Kidney (tissue), 14 donors: Measurements from ENCODE around the gene KRTAP9-3. TPM values are rescaled to one million over a fixed set of nuclear protein-coding genes. Genes with fewer than 3 reads are reported as not detected.

Source experiments
- DNase-seq, 5 donors: peaks; one replicate each; pipeline ENCODE4 v3.0.0-alpha.2; 2013 to 2020
- FAIRE-seq: peaks from 2 replicates; lab custom pipeline; 2012; peaks lifted over from hg19 to GRCh38; lab: Jason Lieb, UNC
- H3K27ac ChIP-seq, 2 donors: one replicate each; pipeline ENCODE4 v1.7.0; 2013; ENCODE audit warnings: low read depth in 2 of 2, low read length in 2 of 2, inconsistent platforms in 1 of 2
- H3K27me3 ChIP-seq: one replicate; pipeline ENCODE4 v1.7.1; 2013; ENCODE audit warnings: low read length, inconsistent platforms; ENCODE audit not compliant: control insufficient read depth, insufficient read depth
- H3K36me3 ChIP-seq, 3 donors: one replicate each; pipeline versions ENCODE4 v1.7.0 to v1.7.1; 2013; ENCODE audit warnings: low read length in 3 of 3, control low read depth in 1 of 3, inconsistent platforms in 1 of 3; ENCODE audit not compliant: insufficient read depth in 3 of 3, control insufficient read depth in 2 of 3
- H3K4me1 ChIP-seq, 3 donors: one replicate each; pipeline versions ENCODE4 v1.7.0 to v1.7.1; 2013; ENCODE audit warnings: low read length in 3 of 3, inconsistent platforms in 1 of 3, low read depth in 1 of 3; ENCODE audit not compliant: control insufficient read depth in 2 of 3, insufficient read depth in 2 of 3
- H3K4me3 ChIP-seq, 3 donors: one replicate each; pipeline versions ENCODE4 v1.7.0 to v1.8.1; 2013; ENCODE audit warnings: low read length in 3 of 3, control low read depth in 1 of 3, inconsistent platforms in 1 of 3
- H3K9ac ChIP-seq, 3 donors: one replicate each; pipeline versions ENCODE4 v1.7.0 to v1.7.1; 2013; ENCODE audit warnings: low read length in 3 of 3, control low read depth in 1 of 3, inconsistent platforms in 1 of 3
- H3K9me3 ChIP-seq, 3 donors: one replicate each; pipeline versions ENCODE4 v1.7.0 to v1.7.1; 2013; ENCODE audit warnings: low read length in 3 of 3, control low read depth in 1 of 3, inconsistent platforms in 1 of 3; ENCODE audit not compliant: control insufficient read depth in 2 of 3, insufficient read depth in 1 of 3
- CTCF ChIP-seq: IDR thresholded peaks from 3 replicates; pipeline ENCODE4 v1.5.1; 2012; ENCODE audit warnings: mild to moderate bottlenecking, moderate library complexity, borderline replicate concordance; ENCODE audit not compliant: insufficient read depth; ENCODE audit errors: extremely low read depth
- intact Hi-C: fragments of 100-400 bp; cut with DNase I; formaldehyde crosslinking; loops from one replicate; pipeline ENCODE4 v1.11.1; 2022
- polyA plus RNA-seq: library from polyadenylated mRNA; stranded (reverse); fragments of 350-450 nt; fragmentation: Illumina TruSeq; extraction: RNeasy Lipid Tissue Mini Kit (QIAGEN cat#74804); gene quantifications from one replicate; pipeline ENCODE4 v1.2.3, GENCODE V29; 2014; ENCODE audit warnings: low read depth, low replicate concordance; ENCODE audit not compliant: insufficient read depth
- total RNA-seq: library from RNA; stranded (reverse); fragmentation: NEBNext Ultra II Directional; extraction: Animal tissue kit (Norgen Biotek cat#: 25700); gene quantifications from one replicate; pipeline ENCODE4 v1.2.1, GENCODE V29; 2021
- donor health status: control.
- donor health status: control.
- donor health status: control.
- donor health status: control.
- donor health status: control.
- donor health status: DM: yes; HTN: yes; CAD: no.
- donor health status: Normal renal cell carcinoma (clear cell type).

Gene KRTAP9-3
- total and polyA plus RNA-seq, 2 donors from 2014 or later = not detected

GRCh38 chr17:41278176-41278955 lies 46.1 kb downstream of the KRTAP9-3 start:
- H3K36me3 ChIP-seq = no peaks in the 10 kb centered on the region
- no peaks in the 10 kb centered on the region for H3K27me3 ChIP-seq
- DNase-seq = no peak
- intact Hi-C loops = no loop called here
- H3K9ac ChIP-seq = no peak overlapping the region
- no peak for FAIRE-seq
- H3K4me3 ChIP-seq = no peak overlapping the region
- H3K27ac ChIP-seq = no peak overlapping the region
- peaks cover 0 to 4% (median 0%) of the 10 kb centered on the region in 3 donors for H3K9me3 ChIP-seq
- TF ChIP-seq CTCF = no peak
- H3K4me1 ChIP-seq = no peaks in the 10 kb centered on the region

Other genes with a start within 250 kb of the KRTAP9-3 start
Only the 30 nearest of the 42 such genes appear.
- not detected for gene KRTAP2-1, start 185.1 kb upstream of the KRTAP9-3 start, total RNA-seq
- not detected for gene KRTAP2-1, start 185.1 kb upstream of the KRTAP9-3 start, polyA plus RNA-seq
- not detected for gene KRTAP2-2, start 177.2 kb upstream of the KRTAP9-3 start, total RNA-seq
- not detected for gene KRTAP2-2, start 177.2 kb upstream of the KRTAP9-3 start, polyA plus RNA-seq
- gene KRTAP2-3, start 172.3 kb upstream of the KRTAP9-3 start, total RNA-seq = 0.28 TPM
- not detected for gene KRTAP2-3, start 172.3 kb upstream of the KRTAP9-3 start, polyA plus RNA-seq
- gene KRTAP2-4, start 166.6 kb upstream of the KRTAP9-3 start, total RNA-seq = not detected
- not detected for gene KRTAP2-4, start 166.6 kb upstream of the KRTAP9-3 start, polyA plus RNA-seq
- gene KRTAP4-7, start 148.3 kb upstream of the KRTAP9-3 start, total RNA-seq = not detected
- not detected for gene KRTAP4-7, start 148.3 kb upstream of the KRTAP9-3 start, polyA plus RNA-seq
- gene KRTAP4-8, start 134.3 kb upstream of the KRTAP9-3 start, total RNA-seq = not detected
- not detected for gene KRTAP4-8, start 134.3 kb upstream of the KRTAP9-3 start, polyA plus RNA-seq
- not detected for gene KRTAP4-16, start 130.2 kb upstream of the KRTAP9-3 start, total RNA-seq
- gene KRTAP4-16, start 130.2 kb upstream of the KRTAP9-3 start, polyA plus RNA-seq = not detected
- not detected for gene KRTAP4-9, start 127.1 kb upstream of the KRTAP9-3 start, total RNA-seq
- gene KRTAP4-9, start 127.1 kb upstream of the KRTAP9-3 start, polyA plus RNA-seq = not detected
- gene KRTAP4-11, start 114.1 kb upstream of the KRTAP9-3 start, total RNA-seq = not detected
- gene KRTAP4-11, start 114.1 kb upstream of the KRTAP9-3 start, polyA plus RNA-seq = not detected
- gene KRTAP4-12, start 108.3 kb upstream of the KRTAP9-3 start, total RNA-seq = not detected
- not detected for gene KRTAP4-12, start 108.3 kb upstream of the KRTAP9-3 start, polyA plus RNA-seq
- not detected for gene KRTAP4-6, start 91.9 kb upstream of the KRTAP9-3 start, total RNA-seq
- gene KRTAP4-6, start 91.9 kb upstream of the KRTAP9-3 start, polyA plus RNA-seq = not detected
- gene KRTAP4-5, start 82.6 kb upstream of the KRTAP9-3 start, total RNA-seq = not detected
- not detected for gene KRTAP4-5, start 82.6 kb upstream of the KRTAP9-3 start, polyA plus RNA-seq
- gene KRTAP4-4, start 71.7 kb upstream of the KRTAP9-3 start, total RNA-seq = not detected
- gene KRTAP4-4, start 71.7 kb upstream of the KRTAP9-3 start, polyA plus RNA-seq = not detected
- gene KRTAP4-3, start 64.2 kb upstream of the KRTAP9-3 start, total RNA-seq = not detected
- not detected for gene KRTAP4-3, start 64.2 kb upstream of the KRTAP9-3 start, polyA plus RNA-seq
- gene KRTAP4-2, start 54.2 kb upstream of the KRTAP9-3 start, total RNA-seq = not detected
- not detected for gene KRTAP4-2, start 54.2 kb upstream of the KRTAP9-3 start, polyA plus RNA-seq
- gene KRTAP4-1, start 47.5 kb upstream of the KRTAP9-3 start, total RNA-seq = not detected
- gene KRTAP4-1, start 47.5 kb upstream of the KRTAP9-3 start, polyA plus RNA-seq = not detected
- not detected for gene KRTAP9-1, start 42.6 kb upstream of the KRTAP9-3 start, total RNA-seq
- gene KRTAP9-1, start 42.6 kb upstream of the KRTAP9-3 start, polyA plus RNA-seq = not detected
- not detected for gene KRTAP9-2, start 5.8 kb upstream of the KRTAP9-3 start, total RNA-seq
- gene KRTAP9-2, start 5.8 kb upstream of the KRTAP9-3 start, polyA plus RNA-seq = not detected
- gene KRTAP9-8, start 5.5 kb downstream of the KRTAP9-3 start, total RNA-seq = not detected
- gene KRTAP9-8, start 5.5 kb downstream of the KRTAP9-3 start, polyA plus RNA-seq = not detected
- gene KRTAP9-4, start 17.2 kb downstream of the KRTAP9-3 start, total RNA-seq = not detected
- not detected for gene KRTAP9-4, start 17.2 kb downstream of the KRTAP9-3 start, polyA plus RNA-seq
- not detected for gene KRTAP9-9, start 22.9 kb downstream of the KRTAP9-3 start, total RNA-seq
- not detected for gene KRTAP9-9, start 22.9 kb downstream of the KRTAP9-3 start, polyA plus RNA-seq
- not detected for gene KRTAP9-6, start 32.9 kb downstream of the KRTAP9-3 start, total RNA-seq
- gene KRTAP9-6, start 32.9 kb downstream of the KRTAP9-3 start, polyA plus RNA-seq = not detected
- not detected for gene KRTAP9-7, start 43.2 kb downstream of the KRTAP9-3 start, total RNA-seq
- gene KRTAP9-7, start 43.2 kb downstream of the KRTAP9-3 start, polyA plus RNA-seq = not detected
- not detected for gene KRTAP29-1, start 70.4 kb downstream of the KRTAP9-3 start, total RNA-seq
- not detected for gene KRTAP29-1, start 70.4 kb downstream of the KRTAP9-3 start, polyA plus RNA-seq
- gene KRTAP16-1, start 76.9 kb downstream of the KRTAP9-3 start, total RNA-seq = not detected
- gene KRTAP16-1, start 76.9 kb downstream of the KRTAP9-3 start, polyA plus RNA-seq = not detected
- gene KRTAP17-1, start 83.3 kb downstream of the KRTAP9-3 start, total RNA-seq = not detected
- not detected for gene KRTAP17-1, start 83.3 kb downstream of the KRTAP9-3 start, polyA plus RNA-seq
- gene KRT33A, start 118.4 kb downstream of the KRTAP9-3 start, total RNA-seq = not detected
- not detected for gene KRT33A, start 118.4 kb downstream of the KRTAP9-3 start, polyA plus RNA-seq
- gene KRT33B, start 137.4 kb downstream of the KRTAP9-3 start, total RNA-seq = not detected
- gene KRT33B, start 137.4 kb downstream of the KRTAP9-3 start, polyA plus RNA-seq = not detected
- gene KRT34, start 149.9 kb downstream of the KRTAP9-3 start, total RNA-seq = not detected
- not detected for gene KRT34, start 149.9 kb downstream of the KRTAP9-3 start, polyA plus RNA-seq
- gene KRT31, start 165.2 kb downstream of the KRTAP9-3 start, total RNA-seq = not detected
- not detected for gene KRT31, start 165.2 kb downstream of the KRTAP9-3 start, polyA plus RNA-seq